GM13976 (cell line): ENCODE data around the gene MTF1.
"Not testable (repeated sequence)": the region's sequence is repeated elsewhere in the genome, so short reads cannot be mapped to it uniquely, and the experiment has no call there.

Experiments
- DNase-seq: peaks from one replicate; pipeline ENCODE4 v3.0.0; 2012; ENCODE audit warnings: low spot score
- in situ Hi-C: fragments of 300-500 bp; cut with MboI; formaldehyde crosslinking; loops from one replicate; pipeline ENCODE4 v1.12.0; 2022; ENCODE audit warnings: low sequenced_read_pairs, mixed read lengths, inconsistent platforms; ENCODE audit not compliant: unreplicated experiment
- TF ChIP-seq, protein P1 (sequence below): IDR thresholded peaks from 2 replicates; pipeline ENCODE4 v1.5.1; 2012; ENCODE audit warnings: borderline replicate concordance, mild to moderate bottlenecking; ENCODE audit not compliant: insufficient read depth; ENCODE audit errors: extremely low read depth, missing control alignments, control extremely low read depth

MTF1 gene

GRCh38 chr1:37901191-37901892 is 42.0 kb upstream of the MTF1 start:
- TF ChIP-seq, protein P1, sequence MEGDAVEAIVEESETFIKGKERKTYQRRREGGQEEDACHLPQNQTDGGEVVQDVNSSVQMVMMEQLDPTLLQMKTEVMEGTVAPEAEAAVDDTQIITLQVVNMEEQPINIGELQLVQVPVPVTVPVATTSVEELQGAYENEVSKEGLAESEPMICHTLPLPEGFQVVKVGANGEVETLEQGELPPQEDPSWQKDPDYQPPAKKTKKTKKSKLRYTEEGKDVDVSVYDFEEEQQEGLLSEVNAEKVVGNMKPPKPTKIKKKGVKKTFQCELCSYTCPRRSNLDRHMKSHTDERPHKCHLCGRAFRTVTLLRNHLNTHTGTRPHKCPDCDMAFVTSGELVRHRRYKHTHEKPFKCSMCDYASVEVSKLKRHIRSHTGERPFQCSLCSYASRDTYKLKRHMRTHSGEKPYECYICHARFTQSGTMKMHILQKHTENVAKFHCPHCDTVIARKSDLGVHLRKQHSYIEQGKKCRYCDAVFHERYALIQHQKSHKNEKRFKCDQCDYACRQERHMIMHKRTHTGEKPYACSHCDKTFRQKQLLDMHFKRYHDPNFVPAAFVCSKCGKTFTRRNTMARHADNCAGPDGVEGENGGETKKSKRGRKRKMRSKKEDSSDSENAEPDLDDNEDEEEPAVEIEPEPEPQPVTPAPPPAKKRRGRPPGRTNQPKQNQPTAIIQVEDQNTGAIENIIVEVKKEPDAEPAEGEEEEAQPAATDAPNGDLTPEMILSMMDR: no peak
- in situ Hi-C loops: no loop called here
- DNase-seq: peak; percentile 55

GRCh38 chr1:37897563-37897962 is 38.2 kb upstream of the MTF1 start:
- not testable (repeated sequence) for DNase-seq

DNA sequence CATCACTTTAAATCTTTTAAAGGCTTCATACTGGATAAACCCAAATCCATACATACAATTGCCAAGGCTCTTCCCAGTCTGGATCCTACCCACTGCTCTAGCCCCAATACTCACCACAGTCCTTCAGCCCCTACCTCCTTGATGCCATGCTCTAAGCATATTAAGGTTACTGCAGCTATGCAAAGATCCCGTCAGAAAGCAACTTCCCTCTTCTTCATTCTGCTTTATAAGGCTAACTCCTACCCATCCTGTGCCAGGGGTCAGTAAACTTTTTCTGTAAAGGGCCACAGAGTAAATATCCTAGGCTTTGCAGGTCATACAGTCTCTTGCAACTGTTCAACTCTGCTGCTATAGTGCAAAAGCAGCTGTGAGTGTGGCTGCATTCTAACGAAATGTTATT is 34.3 kb upstream of the MTF1 start:
- in situ Hi-C loops: no loop called here
- TF ChIP-seq, protein P1: no peak
- no peak for DNase-seq

More at GRCh38 chr1:37897563-37897962, 38.2 kb upstream of the MTF1 start:
- in situ Hi-C loops: not testable (repeated sequence)

- TF ChIP-seq, protein P1: no peak
- no peak for DNase-seq
- in situ Hi-C loops: no loop called here
Measured at GRCh38 chr1:37892151-37893047, 33.0 kb upstream of the MTF1 start.

DNA sequence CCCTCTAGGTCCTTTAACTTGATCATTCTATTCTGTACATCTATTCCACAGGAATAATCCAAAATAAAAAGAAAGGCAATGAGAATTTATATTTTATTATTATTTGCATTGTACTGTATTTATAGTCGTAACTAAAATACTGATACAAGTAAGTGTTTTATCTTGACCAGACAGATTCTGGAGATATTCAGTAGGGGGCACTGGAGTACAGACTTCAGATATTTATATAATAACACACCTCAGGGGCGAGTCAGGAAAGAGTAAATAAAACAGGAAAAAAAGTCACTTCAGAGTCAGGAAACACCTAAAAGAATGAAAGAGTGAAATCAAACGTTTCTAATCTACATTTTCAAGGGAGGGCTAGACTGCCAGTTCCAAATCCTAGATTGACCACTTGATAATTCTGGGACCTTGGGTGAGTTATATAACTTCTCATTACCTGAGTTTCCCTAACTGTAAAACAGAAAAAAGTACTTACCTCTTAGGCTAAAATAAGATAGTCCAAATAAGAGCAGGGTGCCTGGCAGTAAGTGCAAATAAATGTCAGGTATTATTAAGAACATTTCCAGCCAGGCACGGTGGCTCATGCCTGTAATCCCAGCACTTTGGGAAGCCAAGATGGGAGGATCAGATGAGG is 31.1 kb upstream of the MTF1 start:
- in situ Hi-C loops: no loop called here
- TF ChIP-seq, protein P1: peak; percentile 34
- DNase-seq: peak; percentile 65

DNA sequence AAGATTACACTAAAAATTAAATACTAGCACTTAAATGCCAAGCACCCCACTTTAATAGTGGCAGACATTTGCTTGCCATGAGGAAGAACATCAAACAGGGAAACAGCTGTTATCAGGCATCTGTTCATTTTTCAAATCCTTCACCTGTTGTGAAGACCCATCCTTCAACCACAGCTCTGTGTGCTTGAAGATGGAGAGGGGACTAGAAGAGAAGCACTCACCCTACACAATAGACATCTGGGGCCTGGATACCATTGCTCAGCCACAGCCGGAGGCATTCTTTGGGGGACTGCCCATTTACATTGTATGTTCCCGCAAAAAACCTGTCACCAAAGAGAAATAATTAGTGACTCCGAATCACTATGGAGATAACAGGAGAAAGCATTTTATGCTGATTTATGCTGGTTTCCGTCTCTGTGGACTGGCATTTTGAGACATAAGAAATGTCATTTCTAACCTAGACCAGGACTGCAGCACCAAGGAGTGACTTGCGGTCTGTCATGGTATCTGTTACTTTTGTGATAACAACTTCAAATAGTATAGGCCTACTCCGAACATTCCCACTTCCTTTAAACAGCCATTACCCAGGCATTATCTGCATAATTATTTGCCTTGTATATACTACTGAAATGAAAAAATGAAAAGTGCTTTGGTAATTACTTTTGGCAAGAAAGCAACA is 28.8 kb upstream of the MTF1 start:
- TF ChIP-seq, protein P1: no peak
- no peak for DNase-seq
- in situ Hi-C loops: loop anchor here (10.0 kb wide), 1 partner anchor 77 kb away; no protein-coding TSS in a partner anchor
